Stimulated activated naive CD8-positive, alpha-beta T cell treated with anti-CD3 and anti-CD28 coated beads, Interleukin-15, Interleukin-2, amounts not matched to agents 100 ng/mL and 50 ng/mL, for 24 hours (primary cell): ENCODE results near the gene RBPMS2.

Experiments
- H3K27ac Mint-ChIP-seq: one replicate; pipeline ENCODE4 v1.8.0; 2021; ENCODE audit warnings: mild to moderate bottlenecking, mixed read lengths
- H3K27me3 Mint-ChIP-seq: one replicate; pipeline ENCODE4 v1.8.0; 2021; ENCODE audit warnings: mixed read lengths
- H3K36me3 Mint-ChIP-seq: one replicate; pipeline ENCODE4 v1.8.0; 2021; ENCODE audit warnings: low read depth, mixed read lengths
- H3K4me1 Mint-ChIP-seq: one replicate; pipeline ENCODE4 v1.8.0; 2021; ENCODE audit warnings: low read depth, mixed read lengths
- H3K4me3 Mint-ChIP-seq: one replicate; pipeline ENCODE4 v1.8.0; 2021; ENCODE audit warnings: mild to moderate bottlenecking, mixed read lengths
- H3K9me3 Mint-ChIP-seq: one replicate; pipeline ENCODE4 v1.8.0; 2021; ENCODE audit warnings: mixed read lengths

Gene RBPMS2

GRCh38 chr15:64690008-64690407 is 85.4 kb downstream of the RBPMS2 start:
- no peaks in the 10 kb centered on the region for H3K9me3 Mint-ChIP-seq
- H3K4me3 Mint-ChIP-seq, result no peak overlapping the region
- no peaks in the 10 kb centered on the region for H3K27me3 Mint-ChIP-seq
- peaks cover 48% of the 10 kb centered on the region for H3K36me3 Mint-ChIP-seq
- H3K4me1 Mint-ChIP-seq, result peaks cover 24% of the 10 kb centered on the region
- H3K27ac Mint-ChIP-seq, result no peak overlapping the region
